Liver (tissue), 9 donors: ENCODE measurements around the gene ECE1. TPM values are rescaled to one million over a fixed set of nuclear protein-coding genes. Genes with fewer than 3 reads are reported as not detected.

Experiments
- DNase-seq: peaks from one replicate; pipeline ENCODE4 v3.0.0-alpha.2; 2017; ENCODE audit warnings: low spot score
- H3K27ac ChIP-seq, 2 donors: one replicate each; pipeline ENCODE4 v1.7.0; 2013; ENCODE audit warnings: inconsistent platforms in 2 of 2, low read length in 2 of 2, control low read depth in 1 of 2, low read depth in 1 of 2, mild to moderate bottlenecking in 1 of 2
- H3K27me3 ChIP-seq, 4 donors: one replicate each; pipeline versions ENCODE4 v1.6.1 to v1.7.0; 2013; ENCODE audit warnings: low read length in 3 of 4, inconsistent platforms in 1 of 4, mild to moderate bottlenecking in 1 of 4, moderate library complexity in 1 of 4; ENCODE audit not compliant: control insufficient read depth in 4 of 4, insufficient read depth in 4 of 4
- H3K36me3 ChIP-seq, 4 donors: one replicate each; pipeline versions ENCODE4 v1.6.1 to v1.7.0; 2013; ENCODE audit warnings: low read length in 3 of 4, mild to moderate bottlenecking in 3 of 4, low read depth in 1 of 4, moderate library complexity in 1 of 4; ENCODE audit not compliant: control insufficient read depth in 4 of 4, insufficient read depth in 3 of 4
- H3K4me1 ChIP-seq, 4 donors: one replicate each; pipeline versions ENCODE4 v1.6.1 to v1.7.0; 2013; ENCODE audit warnings: low read length in 3 of 4, mild to moderate bottlenecking in 3 of 4, moderate library complexity in 1 of 4; ENCODE audit not compliant: control insufficient read depth in 4 of 4, insufficient read depth in 4 of 4
- H3K4me3 ChIP-seq, 3 donors: one replicate each; pipeline versions ENCODE4 v1.6.1 to v1.7.0; 2013; ENCODE audit warnings: low read length in 3 of 3, control low read depth in 1 of 3, low read depth in 1 of 3, mild to moderate bottlenecking in 1 of 3
- H3K9ac ChIP-seq, 2 donors: one replicate each; pipeline ENCODE4 v1.7.0; 2013; ENCODE audit warnings: low read length in 2 of 2, mild to moderate bottlenecking in 2 of 2, moderate library complexity in 2 of 2, control low read depth in 1 of 2, low read depth in 1 of 2
- H3K9me3 ChIP-seq, 4 donors: one replicate each; pipeline versions ENCODE4 v1.6.1 to v1.7.0; 2013; ENCODE audit warnings: low read length in 3 of 4; ENCODE audit not compliant: control insufficient read depth in 4 of 4
- ATF3 ChIP-seq: IDR thresholded peaks from 2 replicates; pipeline ENCODE4 v1.6.1; 2016; ENCODE audit warnings: antibody characterized with exemption
- CTCF ChIP-seq: fragments of 150-350 bp; IDR thresholded peaks from 2 replicates; pipeline ENCODE4 v1.5.1; 2017; ENCODE audit warnings: improper control_type of control experiment, low read depth, low read length; ENCODE audit not compliant: missing input control
- EGR1 ChIP-seq, 2 donors: IDR thresholded peaks; 2 replicates each; pipeline ENCODE4 v1.6.1; 2016 to 2018; ENCODE audit warnings: antibody characterized with exemption in 2 of 2, low read depth in 2 of 2
- FOXA2 ChIP-seq: IDR thresholded peaks from 2 replicates; pipeline ENCODE4 v1.6.1; 2016; ENCODE audit warnings: antibody characterized with exemption
- GABPA ChIP-seq, 2 donors: IDR thresholded peaks in 1 of 2; conservative IDR thresholded peaks in 1 of 2; 2 replicates each; pipeline ENCODE4 v1.6.1; 2016; ENCODE audit warnings: antibody characterized with exemption in 2 of 2, mild to moderate bottlenecking in 1 of 2, moderate library complexity in 1 of 2
- HNF4A ChIP-seq, 2 donors: conservative IDR thresholded peaks; 2 replicates each; pipeline ENCODE4 v1.6.1; 2016; ENCODE audit warnings: antibody characterized with exemption in 2 of 2, mild to moderate bottlenecking in 2 of 2
- HNF4G ChIP-seq: IDR thresholded peaks from 2 replicates; pipeline ENCODE4 v1.6.1; 2016; ENCODE audit warnings: antibody characterized with exemption
- JUND ChIP-seq, 2 donors: IDR thresholded peaks; 2 replicates each; pipeline ENCODE4 v1.6.1; 2016; ENCODE audit warnings: antibody characterized with exemption in 2 of 2
- NR2F2 ChIP-seq: IDR thresholded peaks from 2 replicates; pipeline ENCODE4 v1.6.1; 2016; ENCODE audit warnings: antibody characterized with exemption
- RAD21 ChIP-seq, 2 donors: IDR thresholded peaks; 2 replicates each; pipeline ENCODE4 v1.6.1; 2016; ENCODE audit warnings: antibody characterized with exemption in 2 of 2, mild to moderate bottlenecking in 2 of 2
- REST ChIP-seq: IDR thresholded peaks from 2 replicates; pipeline ENCODE4 v1.6.1; 2016; ENCODE audit warnings: antibody characterized with exemption, mild to moderate bottlenecking
- RXRA ChIP-seq, 2 donors: IDR thresholded peaks; 2 replicates each; pipeline ENCODE4 v1.6.1; 2017 to 2018; ENCODE audit warnings: antibody characterized with exemption in 2 of 2, mild to moderate bottlenecking in 1 of 2
- SP1 ChIP-seq: IDR thresholded peaks from 2 replicates; pipeline ENCODE4 v1.6.1; 2018; ENCODE audit warnings: antibody characterized with exemption, mild to moderate bottlenecking
- TAF1 ChIP-seq: conservative IDR thresholded peaks from 2 replicates; pipeline ENCODE4 v1.6.1; 2016; ENCODE audit warnings: antibody characterized with exemption, mild to moderate bottlenecking
- YY1 ChIP-seq: IDR thresholded peaks from 2 replicates; pipeline ENCODE4 v1.6.1; 2016; ENCODE audit warnings: antibody characterized with exemption, mild to moderate bottlenecking
- WGBS: extraction: QIAGEN DNeasy Blood & Tissue Kit; methylation state at CpG from one replicate; pipeline ENCODE4 v1.1.7; 2013; 5-methylcytosine and 5-hydroxymethylcytosine counted together
- polyA plus RNA-seq, 2 donors: library from polyadenylated mRNA; stranded (reverse) in 1 of 2; unstranded in 1 of 2; fragments of 200-250 nt in 1 of 2; fragments of >200 nt in 1 of 2; fragmentation: Nextera tagmentation in 1 of 2; extraction: Ambion mirVana in 1 of 2; gene quantifications; one replicate each; pipeline versions ENCODE4 v1.2.1 to v1.2.3, GENCODE V29; 2013 to 2015
- total RNA-seq, 2 donors: library from RNA; depleted of rRNA; stranded (reverse); fragments of >200 nt; gene quantifications; one replicate each; pipeline ENCODE4 v1.2.3, GENCODE V29; 2014
- donor health status: healthy.
- donor health status: healthy.
- donor health status: healthy.
- donor health status: healthy.
- donor health status: healthy.

Gene ECE1
- total and polyA plus RNA-seq, 4 donors = 29.3 to 46.4 (median 39.6) TPM

GRCh38 chr1:21239221-21239620 lies 51.0 kb downstream of the ECE1 start (continued):
- TF ChIP-seq REST = no peak
- TF ChIP-seq ATF3 = no peak
- no peak for TF ChIP-seq HNF4A (conservative IDR thresholded peaks at IDR 0.05)
- no peak for TF ChIP-seq HNF4G

GRCh38 chr1:21238141-21238800 lies 52.0 kb downstream of the ECE1 start:
- 90% methylated on average over 17 of the region's 17 CpGs for WGBS
- peaks cover 13 to 71% (median 45%) of the 10 kb centered on the region in 4 donors for H3K36me3 ChIP-seq
- no peak for DNase-seq

More at GRCh38 chr1:21238141-21238800, 52.0 kb downstream of the ECE1 start:
- H3K4me3 ChIP-seq = no peak overlapping the region
- no peaks in the 10 kb centered on the region for H3K9me3 ChIP-seq
- no peak overlapping the region for H3K27ac ChIP-seq
- no peak overlapping the region for H3K9ac ChIP-seq
- no peaks in the 10 kb centered on the region for H3K27me3 ChIP-seq
- no peaks in the 10 kb centered on the region for H3K4me1 ChIP-seq
- TF ChIP-seq ATF3 (no peak), CTCF (no peak), TAF1 (no peak), YY1 (no peak), NR2F2 (no peak), SP1 (no peak), RAD21 (IDR thresholded peaks at IDR 0.05) (no peak), EGR1 (IDR thresholded peaks at IDR 0.05; ENCODE audit: low read depth in 2 of 2) (no peak), HNF4A (conservative IDR thresholded peaks at IDR 0.05) (no peak), HNF4G (no peak), GABPA (IDR thresholded peaks at IDR 0.05 in 1 of 2, conservative IDR thresholded peaks at IDR 0.05 in 1 of 2) (no peak), FOXA2 (no peak), RXRA (IDR thresholded peaks at IDR 0.05) (no peak), JUND (IDR thresholded peaks at IDR 0.05) (no peak)
